T-helper 2 cell treated with Interferon-gamma antibody and Interleukin-4, amounts not matched to agents 5 μg/mL and 100 μg/mL, for 36 hours (primary cell): ENCODE results near the gene RXRB.

ENCODE experiments used
- DNase-seq: peaks from one replicate; pipeline ENCODE4 v3.0.0; 2021; ENCODE audit warnings: low spot score
- H3K27ac Mint-ChIP-seq: one replicate; pipeline ENCODE4 v1.8.0; 2021; ENCODE audit warnings: mild to moderate bottlenecking, mixed read lengths
- H3K27me3 Mint-ChIP-seq: one replicate; pipeline ENCODE4 v1.8.0; 2021; ENCODE audit warnings: low read depth, mixed read lengths
- H3K36me3 Mint-ChIP-seq: one replicate; pipeline ENCODE4 v1.8.0; 2021; ENCODE audit warnings: low read depth, mixed read lengths
- H3K4me1 Mint-ChIP-seq: one replicate; pipeline ENCODE4 v1.8.0; 2021; ENCODE audit warnings: low read depth, mixed read lengths
- H3K4me3 Mint-ChIP-seq: one replicate; pipeline ENCODE4 v1.8.0; 2022; ENCODE audit warnings: mild to moderate bottlenecking, moderate library complexity, mixed read lengths
- H3K9me3 Mint-ChIP-seq: one replicate; pipeline ENCODE4 v1.8.0; 2021; ENCODE audit warnings: mixed read lengths

The RXRB gene

GRCh38 chr6:33170176-33171015 lies 30.1 kb downstream of the RXRB start:
- H3K27me3 Mint-ChIP-seq = peaks cover 10% of the 10 kb centered on the region
- H3K36me3 Mint-ChIP-seq = no peaks in the 10 kb centered on the region
- no peak for DNase-seq
- no peaks in the 10 kb centered on the region for H3K9me3 Mint-ChIP-seq
- no peak overlapping the region for H3K27ac Mint-ChIP-seq
- no peak overlapping the region for H3K4me3 Mint-ChIP-seq
- H3K4me1 Mint-ChIP-seq = no peaks in the 10 kb centered on the region

- DNase-seq = no peak
- H3K4me1 Mint-ChIP-seq = no peaks in the 10 kb centered on the region
- H3K36me3 Mint-ChIP-seq = no peaks in the 10 kb centered on the region
- H3K4me3 Mint-ChIP-seq = no peak overlapping the region
- H3K9me3 Mint-ChIP-seq = no peaks in the 10 kb centered on the region
- H3K27ac Mint-ChIP-seq = no peak overlapping the region
- peaks cover 3% of the 10 kb centered on the region for H3K27me3 Mint-ChIP-seq
Measured at GRCh38 chr6:33169291-33170175, 30.9 kb downstream of the RXRB start.

DNA sequence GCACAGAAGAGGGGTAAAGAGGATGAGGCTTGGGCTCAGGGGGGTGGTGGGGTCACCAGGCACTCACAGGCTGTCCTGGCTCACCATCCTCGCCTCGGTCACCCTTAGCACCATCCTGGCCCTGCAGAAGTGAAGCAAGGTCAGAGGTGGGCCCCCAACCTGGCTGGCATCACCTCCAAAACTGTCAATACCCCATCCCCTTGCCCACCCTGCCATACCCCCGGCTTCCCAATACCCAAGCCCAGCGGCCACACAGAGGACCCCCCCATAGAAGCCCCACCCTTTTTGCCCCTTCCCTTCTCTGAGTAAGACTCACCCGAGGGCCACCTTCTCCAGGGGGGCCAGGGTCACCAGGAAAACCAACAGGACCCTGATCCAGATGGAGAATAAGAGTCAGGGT lies 31.8 kb downstream of the RXRB start:
- no peaks in the 10 kb centered on the region for H3K9me3 Mint-ChIP-seq
- H3K36me3 Mint-ChIP-seq = no peaks in the 10 kb centered on the region
- H3K27ac Mint-ChIP-seq = no peak overlapping the region
- DNase-seq = no peak
- H3K27me3 Mint-ChIP-seq = peaks cover 3% of the 10 kb centered on the region
- H3K4me1 Mint-ChIP-seq = no peaks in the 10 kb centered on the region
- H3K4me3 Mint-ChIP-seq = no peak overlapping the region

GRCh38 chr6:33168284-33168601 lies 32.2 kb downstream of the RXRB start:
- Mint-ChIP-seq H3K27me3 (peaks cover 3% of the 10 kb centered on the region), H3K4me3 (no peak overlapping the region), H3K9me3 (no peaks in the 10 kb centered on the region), H3K4me1 (no peaks in the 10 kb centered on the region), H3K36me3 (no peaks in the 10 kb centered on the region), H3K27ac (no peak overlapping the region)
- DNase-seq = no peak

DNA sequence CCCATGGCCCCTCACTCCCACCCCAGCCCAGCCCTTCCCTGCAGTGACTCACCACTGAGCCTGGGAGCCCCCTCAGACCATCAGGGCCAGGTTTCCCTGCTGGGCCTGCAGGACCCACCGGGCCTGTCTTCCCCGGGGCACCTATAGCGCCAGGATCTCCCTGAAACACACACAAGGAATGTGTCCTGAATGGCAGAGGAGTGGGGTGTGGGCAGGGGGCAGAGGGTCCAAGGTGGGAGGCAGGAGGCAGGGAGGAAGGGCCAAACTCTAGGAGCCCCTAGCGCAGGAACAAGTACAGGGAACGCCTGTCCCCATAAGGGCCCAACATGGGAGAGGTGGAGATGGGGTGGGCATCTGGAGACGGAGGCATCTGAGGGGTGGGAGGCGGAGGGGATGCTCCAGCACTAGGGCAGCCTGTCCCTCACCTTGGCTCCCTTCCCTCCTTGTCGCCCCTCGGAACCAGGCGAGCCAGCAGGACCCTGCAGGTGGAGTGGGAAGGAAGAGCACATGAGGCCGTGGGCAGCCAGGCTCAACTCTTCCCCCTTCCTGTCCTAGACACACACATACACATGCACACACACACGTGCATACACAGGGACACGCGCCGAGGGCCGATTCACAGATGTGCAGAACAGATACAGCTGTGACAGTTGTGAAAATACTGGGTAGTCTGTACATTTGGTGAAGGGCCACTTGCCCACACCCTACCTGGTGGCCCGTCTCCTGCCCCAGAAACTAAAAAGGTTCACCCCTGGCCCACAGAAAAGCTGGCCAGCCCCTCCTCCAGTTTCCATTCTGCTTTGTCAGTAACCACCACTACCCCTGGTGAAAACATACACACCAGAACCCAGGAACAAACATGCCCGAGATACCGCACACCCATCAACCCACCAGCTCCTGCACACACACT lies 32.8 kb downstream of the RXRB start:
- Mint-ChIP-seq H3K27me3 (peaks cover 1% of the 10 kb centered on the region), H3K4me3 (no peak overlapping the region), H3K9me3 (no peaks in the 10 kb centered on the region), H3K36me3 (no peaks in the 10 kb centered on the region), H3K4me1 (no peaks in the 10 kb centered on the region), H3K27ac (no peak overlapping the region)
- no peak for DNase-seq

DNA sequence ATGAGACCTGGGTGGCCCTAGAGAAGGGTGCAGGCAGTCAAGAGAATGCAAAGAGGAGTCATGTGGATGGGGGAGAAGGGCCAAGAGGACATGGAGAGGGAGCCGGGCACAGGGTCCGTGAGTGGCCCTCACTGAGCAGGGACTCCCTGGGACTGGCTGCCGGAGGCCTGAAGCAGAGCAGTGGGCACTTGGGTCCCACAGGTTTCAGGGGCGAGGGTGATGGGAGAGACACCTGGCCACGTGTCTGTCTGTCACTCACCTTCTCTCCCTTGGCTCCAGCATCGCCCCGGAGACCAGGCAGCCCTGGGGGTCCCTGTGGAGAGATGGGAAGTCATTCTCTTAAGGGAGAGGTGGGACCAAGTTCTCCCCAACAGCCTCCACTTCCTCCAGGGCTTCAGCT lies 33.7 kb downstream of the RXRB start:
- no peaks in the 10 kb centered on the region for H3K9me3 Mint-ChIP-seq
- H3K4me1 Mint-ChIP-seq = peaks cover 3% of the 10 kb centered on the region
- no peak for DNase-seq
- no peaks in the 10 kb centered on the region for H3K36me3 Mint-ChIP-seq
- no peaks in the 10 kb centered on the region for H3K27me3 Mint-ChIP-seq
- H3K4me3 Mint-ChIP-seq = no peak overlapping the region
- H3K27ac Mint-ChIP-seq = no peak overlapping the region

DNA sequence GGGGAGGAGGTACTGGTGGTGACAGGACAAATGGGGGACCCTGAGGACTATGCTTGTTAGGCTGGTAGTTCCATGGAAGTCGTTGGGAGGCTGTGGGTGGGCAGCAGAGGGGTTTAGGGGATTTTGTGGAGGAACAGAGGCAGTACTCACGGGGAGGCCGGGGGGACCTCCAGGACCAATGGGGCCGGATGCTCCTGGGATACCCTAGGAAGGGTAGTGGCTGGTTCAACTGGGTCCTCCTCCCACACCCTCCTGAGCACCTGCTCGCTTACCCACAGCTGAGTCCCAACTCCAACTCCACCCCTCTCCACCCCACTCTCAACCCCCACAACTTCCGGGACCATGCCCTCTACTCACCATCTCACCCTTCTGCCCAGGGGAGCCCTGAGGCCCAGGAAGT lies 34.1 kb downstream of the RXRB start:
- no peak overlapping the region for H3K4me3 Mint-ChIP-seq
- peaks cover 6% of the 10 kb centered on the region for H3K4me1 Mint-ChIP-seq
- no peaks in the 10 kb centered on the region for H3K27me3 Mint-ChIP-seq
- no peak overlapping the region for H3K27ac Mint-ChIP-seq
- no peak for DNase-seq
- no peaks in the 10 kb centered on the region for H3K36me3 Mint-ChIP-seq
- H3K9me3 Mint-ChIP-seq = no peaks in the 10 kb centered on the region

- no peak overlapping the region for H3K4me3 Mint-ChIP-seq
- H3K27me3 Mint-ChIP-seq = no peaks in the 10 kb centered on the region
- no peaks in the 10 kb centered on the region for H3K9me3 Mint-ChIP-seq
- no peak overlapping the region for H3K27ac Mint-ChIP-seq
- peaks cover 12% of the 10 kb centered on the region for H3K4me1 Mint-ChIP-seq
- no peak for DNase-seq
- H3K36me3 Mint-ChIP-seq = no peaks in the 10 kb centered on the region
Measured at GRCh38 chr6:33165581-33166258, 34.7 kb downstream of the RXRB start.

- Mint-ChIP-seq H3K4me3 (no peak overlapping the region), H3K9me3 (no peaks in the 10 kb centered on the region), H3K27me3 (no peaks in the 10 kb centered on the region), H3K4me1 (peaks cover 12% of the 10 kb centered on the region), H3K36me3 (no peaks in the 10 kb centered on the region), H3K27ac (no peak overlapping the region)
- DNase-seq = no peak
Measured at GRCh38 chr6:33164665-33165373, 35.6 kb downstream of the RXRB start.

DNA sequence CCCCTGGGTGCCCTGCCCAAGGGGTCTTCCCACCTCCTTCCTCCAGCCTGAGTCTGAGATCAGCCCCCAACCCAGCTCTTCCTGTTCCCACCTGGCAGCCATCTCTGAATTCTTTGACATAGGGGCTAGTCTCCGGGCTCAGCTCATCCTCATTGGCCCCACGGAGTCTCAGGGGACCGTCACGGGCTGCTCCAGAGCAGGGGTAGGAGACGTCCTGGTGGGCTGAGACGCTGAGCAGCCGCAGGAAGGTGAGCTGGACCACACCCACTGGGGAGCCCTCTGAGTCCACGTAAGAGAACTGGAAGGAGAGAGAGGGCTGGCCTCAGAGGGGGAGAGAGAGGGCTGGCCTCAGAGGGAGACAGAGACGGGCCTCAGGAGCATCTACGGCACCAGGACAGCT lies 36.3 kb downstream of the RXRB start:
- H3K9me3 Mint-ChIP-seq = no peaks in the 10 kb centered on the region
- H3K27me3 Mint-ChIP-seq = no peaks in the 10 kb centered on the region
- H3K36me3 Mint-ChIP-seq = no peaks in the 10 kb centered on the region
- H3K27ac Mint-ChIP-seq = no peak overlapping the region
- DNase-seq = no peak
- H3K4me3 Mint-ChIP-seq = no peak overlapping the region
- peaks cover 12% of the 10 kb centered on the region for H3K4me1 Mint-ChIP-seq

DNA sequence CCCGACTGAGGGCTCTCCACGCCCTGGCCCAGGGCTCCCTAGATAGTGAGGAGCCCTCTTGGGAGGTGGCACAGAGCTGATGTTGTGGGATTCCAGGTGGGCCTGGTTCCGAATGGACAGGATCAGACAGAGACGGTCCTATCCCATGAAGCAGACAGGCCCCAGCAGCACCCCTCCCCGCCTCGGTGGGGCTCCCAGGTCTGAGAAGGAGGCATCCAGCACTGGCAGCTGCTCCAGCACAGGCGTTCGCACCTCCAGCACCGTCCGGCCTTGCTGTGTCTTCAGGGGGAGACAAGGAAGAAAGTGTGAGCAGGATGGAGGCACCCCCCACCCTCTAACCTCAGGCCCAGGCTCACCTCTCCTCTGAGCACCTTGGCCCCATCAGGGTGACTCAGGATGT lies 36.9 kb downstream of the RXRB start:
- no peaks in the 10 kb centered on the region for H3K9me3 Mint-ChIP-seq
- DNase-seq = no peak
- no peaks in the 10 kb centered on the region for H3K36me3 Mint-ChIP-seq
- H3K4me3 Mint-ChIP-seq = no peak overlapping the region
- no peak overlapping the region for H3K27ac Mint-ChIP-seq
- H3K27me3 Mint-ChIP-seq = no peaks in the 10 kb centered on the region
- H3K4me1 Mint-ChIP-seq = peaks cover 12% of the 10 kb centered on the region

GRCh38 chr6:33161354-33162331 lies 38.8 kb downstream of the RXRB start:
- H3K4me1 Mint-ChIP-seq = peaks cover 12% of the 10 kb centered on the region
- no peaks in the 10 kb centered on the region for H3K27me3 Mint-ChIP-seq
- H3K27ac Mint-ChIP-seq = peak overlapping the region; percentile 82

More at GRCh38 chr6:33161354-33162331, 38.8 kb downstream of the RXRB start:
- peak; percentile 82 for DNase-seq
- no peaks in the 10 kb centered on the region for H3K36me3 Mint-ChIP-seq
- no peaks in the 10 kb centered on the region for H3K9me3 Mint-ChIP-seq
- peak overlapping the region; percentile 87 for H3K4me3 Mint-ChIP-seq
